ENCODE results near the gene XRCC4.

The XRCC4 gene

DNA sequence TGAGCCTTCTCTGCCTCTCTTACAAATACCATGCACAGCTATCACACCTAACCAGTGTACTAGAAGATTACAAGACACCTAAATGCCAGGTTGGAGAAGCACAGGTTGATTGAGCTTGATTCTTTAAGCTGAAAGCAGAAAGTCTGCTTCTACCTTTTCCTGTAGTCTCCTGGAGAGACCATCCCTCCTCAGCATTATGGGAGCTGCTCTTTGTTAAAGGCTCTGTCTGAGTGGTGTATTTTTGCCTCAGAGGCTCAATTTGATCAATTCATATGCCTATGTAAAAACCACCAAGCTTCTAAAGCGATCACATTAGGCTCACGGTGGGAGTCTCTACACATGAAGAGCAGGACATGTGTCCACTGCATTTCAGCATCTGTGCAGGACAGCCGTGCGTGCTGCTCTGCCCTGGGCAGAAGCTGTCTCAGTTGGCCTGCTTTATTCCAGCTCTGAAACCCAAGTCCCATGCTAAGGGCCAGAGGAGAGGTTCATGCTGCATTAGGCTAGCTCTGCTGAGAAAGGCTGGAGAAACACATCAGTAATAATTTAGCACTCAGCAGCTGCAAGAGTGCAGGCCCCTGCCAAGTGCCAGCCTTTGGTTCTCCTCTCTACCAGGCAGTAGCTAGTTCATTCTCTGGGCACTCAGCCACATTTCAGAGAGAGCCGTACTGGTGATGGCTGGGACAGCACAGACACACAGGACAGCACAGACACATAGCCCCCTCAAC lies 41.8 kb upstream of the XRCC4 start:
- no peak for DNase-seq (ENCODE audit: extremely low spot score)
- POLR2A ChIA-PET, result interaction anchor here (0.6 to 2.3 kb wide), 2 partner anchors 9 to 42 kb away, joined by 3 to 11 read pairs; partner anchors contain the start of genes TMEM167A and XRCC4
- CTCF ChIA-PET, result no interaction called here
- no peak for TF ChIP-seq NFRKB (IDR thresholded peaks at IDR 0.05)
- TF ChIP-seq SP1 (IDR thresholded peaks at IDR 0.05), result no peak
- no peak for TF ChIP-seq BHLHE40 (IDR thresholded peaks at IDR 0.05; ENCODE audit: borderline replicate concordance)
- TF ChIP-seq CTBP1 (IDR thresholded peaks at IDR 0.05; ENCODE audit: borderline replicate concordance), result no peak
- no peak for TF ChIP-seq FOXK2 (IDR thresholded peaks at IDR 0.05)
- no peak for TF ChIP-seq ARNT (IDR thresholded peaks at IDR 0.05)
- TF ChIP-seq SUZ12 (IDR thresholded peaks at IDR 0.05), result no peak
- TF ChIP-seq ELF4 (IDR thresholded peaks at IDR 0.05), result no peak
- no peak for TF ChIP-seq LEF1 (IDR thresholded peaks at IDR 0.05; ENCODE audit: borderline replicate concordance)
- TF ChIP-seq FOXM1 (IDR thresholded peaks at IDR 0.05; ENCODE audit: borderline replicate concordance), result no peak
- no peak for TF ChIP-seq FOXA1 (IDR thresholded peaks at IDR 0.05)
- no peak for TF ChIP-seq HDGF (IDR thresholded peaks at IDR 0.05; ENCODE audit: borderline replicate concordance)
- no peak for TF ChIP-seq TARDBP (IDR thresholded peaks at IDR 0.05)

DNA sequence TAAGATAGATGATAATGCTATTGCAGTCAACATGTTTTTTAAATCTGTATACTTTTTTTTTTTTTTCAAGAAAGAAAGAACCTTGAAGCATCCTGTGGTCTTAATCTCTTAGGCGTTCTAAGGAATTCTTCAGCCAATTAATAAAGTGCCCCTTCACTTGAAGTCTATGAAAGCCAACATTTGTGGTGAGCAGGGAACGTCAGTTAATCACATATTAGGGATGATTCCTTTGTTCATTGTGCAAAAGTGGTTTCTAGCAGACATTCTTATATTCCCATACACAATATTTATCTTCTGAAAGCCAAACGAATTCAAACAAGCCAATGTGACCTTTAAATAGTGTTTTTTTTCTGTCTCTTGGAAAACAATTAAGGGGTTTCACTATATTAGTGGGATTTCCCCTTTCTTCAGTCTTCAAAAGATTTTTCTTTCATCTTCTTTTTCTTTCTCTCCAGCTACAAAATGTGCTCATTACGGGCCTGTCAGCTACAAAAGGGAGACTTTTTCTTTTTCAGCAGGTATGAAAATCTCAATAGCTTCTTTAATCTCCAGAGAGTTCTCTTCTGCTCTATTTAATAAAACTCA lies 40.3 kb upstream of the XRCC4 start:
- ChIA-PET CTCF (interaction anchor here (0.7 kb wide), 1 partner anchor 121 kb away, joined by 3 read pairs; no protein-coding TSS in a partner anchor), POLR2A (no interaction called here)
- DNase-seq (ENCODE audit: extremely low spot score), result no peak
- TF ChIP-seq ARNT (IDR thresholded peaks at IDR 0.05) (no peak), NFRKB (IDR thresholded peaks at IDR 0.05) (no peak), SP1 (IDR thresholded peaks at IDR 0.05) (no peak), FOXA1 (IDR thresholded peaks at IDR 0.05) (no peak), HDGF (IDR thresholded peaks at IDR 0.05; ENCODE audit: borderline replicate concordance) (no peak), BHLHE40 (IDR thresholded peaks at IDR 0.05; ENCODE audit: borderline replicate concordance) (no peak), TARDBP (IDR thresholded peaks at IDR 0.05) (no peak), FOXK2 (IDR thresholded peaks at IDR 0.05) (no peak), L3MBTL2 (conservative IDR thresholded peaks at IDR 0.05) (no peak), ZNF384 (IDR thresholded peaks at IDR 0.05) (no peak), SUZ12 (IDR thresholded peaks at IDR 0.05) (no peak), CTBP1 (IDR thresholded peaks at IDR 0.05; ENCODE audit: borderline replicate concordance) (no peak), LEF1 (IDR thresholded peaks at IDR 0.05; ENCODE audit: borderline replicate concordance) (no peak), FOXM1 (IDR thresholded peaks at IDR 0.05; ENCODE audit: borderline replicate concordance) (no peak), ELF4 (IDR thresholded peaks at IDR 0.05) (no peak)
- TF ChIP-seq, protein P1, sequence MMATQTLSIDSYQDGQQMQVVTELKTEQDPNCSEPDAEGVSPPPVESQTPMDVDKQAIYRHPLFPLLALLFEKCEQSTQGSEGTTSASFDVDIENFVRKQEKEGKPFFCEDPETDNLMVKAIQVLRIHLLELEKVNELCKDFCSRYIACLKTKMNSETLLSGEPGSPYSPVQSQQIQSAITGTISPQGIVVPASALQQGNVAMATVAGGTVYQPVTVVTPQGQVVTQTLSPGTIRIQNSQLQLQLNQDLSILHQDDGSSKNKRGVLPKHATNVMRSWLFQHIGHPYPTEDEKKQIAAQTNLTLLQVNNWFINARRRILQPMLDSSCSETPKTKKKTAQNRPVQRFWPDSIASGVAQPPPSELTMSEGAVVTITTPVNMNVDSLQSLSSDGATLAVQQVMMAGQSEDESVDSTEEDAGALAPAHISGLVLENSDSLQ (IDR thresholded peaks at IDR 0.05), result no peak

DNA sequence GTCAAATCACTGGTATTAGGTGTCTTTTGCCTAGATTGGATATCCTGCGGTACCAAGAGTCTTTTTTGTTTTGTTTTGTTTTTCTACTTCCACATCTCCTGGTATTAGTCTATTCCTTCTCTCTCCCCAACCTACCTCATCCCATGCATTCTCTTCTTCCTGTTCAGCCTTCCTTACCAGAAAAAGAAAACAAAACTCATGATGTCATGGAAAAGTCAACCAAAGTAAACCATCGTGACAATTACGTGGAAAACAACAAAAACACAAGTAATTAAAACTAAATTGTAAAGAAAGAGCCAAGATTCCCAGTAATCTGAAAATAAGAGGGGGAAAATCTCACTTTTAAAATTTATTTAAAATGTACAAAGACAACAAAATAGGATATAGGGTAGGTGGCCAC lies 38.4 kb upstream of the XRCC4 start:
- CTCF ChIA-PET, result no interaction called here
- DNase-seq (ENCODE audit: extremely low spot score), result no peak
- POLR2A ChIA-PET, result no interaction called here
- TF ChIP-seq BHLHE40 (IDR thresholded peaks at IDR 0.05; ENCODE audit: borderline replicate concordance) (no peak), FOXK2 (IDR thresholded peaks at IDR 0.05) (no peak), LEF1 (IDR thresholded peaks at IDR 0.05; ENCODE audit: borderline replicate concordance) (no peak), HDGF (IDR thresholded peaks at IDR 0.05; ENCODE audit: borderline replicate concordance) (no peak), TARDBP (IDR thresholded peaks at IDR 0.05) (no peak), ARNT (IDR thresholded peaks at IDR 0.05) (no peak), ELF4 (IDR thresholded peaks at IDR 0.05) (no peak)

DNA sequence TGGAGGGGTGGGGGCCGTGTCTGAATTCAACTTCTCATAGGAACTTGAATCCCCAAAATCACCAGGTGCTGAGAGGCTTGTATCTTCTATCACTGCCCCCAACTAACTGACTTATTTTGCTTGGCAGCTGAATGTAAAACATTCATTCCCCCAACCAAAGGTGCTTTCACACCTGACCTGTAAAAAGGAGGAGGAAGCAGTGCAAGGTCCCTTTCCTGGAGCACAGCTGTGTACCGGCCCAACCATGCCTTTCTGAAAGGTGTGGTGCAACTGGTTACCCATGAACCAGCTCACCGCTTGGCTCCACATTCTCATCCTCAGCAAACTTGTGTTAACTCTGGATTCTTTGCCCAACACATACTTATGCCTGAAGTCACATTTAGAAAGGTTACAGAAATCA lies 34.8 kb upstream of the XRCC4 start:
- ChIA-PET CTCF (no interaction called here), POLR2A (no interaction called here)
- no peak for TF ChIP-seq SP1 (IDR thresholded peaks at IDR 0.05)
- TF ChIP-seq FOXM1 (IDR thresholded peaks at IDR 0.05; ENCODE audit: borderline replicate concordance), result no peak
- TF ChIP-seq LEF1 (IDR thresholded peaks at IDR 0.05; ENCODE audit: borderline replicate concordance), result no peak
- TF ChIP-seq L3MBTL2 (conservative IDR thresholded peaks at IDR 0.05), result no peak
- no peak for TF ChIP-seq TARDBP (IDR thresholded peaks at IDR 0.05)
- no peak for TF ChIP-seq NFRKB (IDR thresholded peaks at IDR 0.05)
- no peak for TF ChIP-seq FOXK2 (IDR thresholded peaks at IDR 0.05)
- TF ChIP-seq, protein P1 (IDR thresholded peaks at IDR 0.05), result no peak
- TF ChIP-seq FOXA1 (IDR thresholded peaks at IDR 0.05), result no peak
- no peak for TF ChIP-seq CTBP1 (IDR thresholded peaks at IDR 0.05; ENCODE audit: borderline replicate concordance)
- TF ChIP-seq ZNF384 (IDR thresholded peaks at IDR 0.05), result no peak
- no peak for TF ChIP-seq BHLHE40 (IDR thresholded peaks at IDR 0.05; ENCODE audit: borderline replicate concordance)
- TF ChIP-seq ARNT (IDR thresholded peaks at IDR 0.05), result no peak
- no peak for TF ChIP-seq ELF4 (IDR thresholded peaks at IDR 0.05)
- TF ChIP-seq HDGF (IDR thresholded peaks at IDR 0.05; ENCODE audit: borderline replicate concordance), result no peak
- no peak for DNase-seq (ENCODE audit: extremely low spot score)

DNA sequence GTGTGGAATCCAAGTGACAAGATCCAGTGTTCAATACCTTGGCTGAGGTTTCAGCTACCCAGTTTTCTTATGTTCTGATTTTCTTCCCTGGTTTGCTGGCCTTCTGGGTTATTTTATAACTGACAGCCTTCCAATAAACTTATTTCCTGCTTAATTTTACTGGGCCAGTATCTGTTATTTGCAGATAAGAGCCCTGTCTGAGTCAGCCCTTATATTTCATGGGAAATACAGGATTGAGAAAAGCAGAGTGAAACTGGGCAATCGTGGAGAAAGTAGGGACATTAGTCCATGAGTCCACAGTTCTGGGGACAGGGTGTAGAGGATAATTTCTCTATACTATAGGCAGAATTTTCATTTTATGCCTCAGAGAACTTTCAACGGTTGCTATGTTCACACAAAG lies 32.4 kb upstream of the XRCC4 start:
- CTCF ChIA-PET, result no interaction called here
- TF ChIP-seq LEF1 (IDR thresholded peaks at IDR 0.05; ENCODE audit: borderline replicate concordance) (no peak), ELF4 (IDR thresholded peaks at IDR 0.05) (no peak), NFRKB (IDR thresholded peaks at IDR 0.05) (no peak), ARNT (IDR thresholded peaks at IDR 0.05) (no peak), TARDBP (IDR thresholded peaks at IDR 0.05) (no peak), SUZ12 (IDR thresholded peaks at IDR 0.05) (no peak), SP1 (IDR thresholded peaks at IDR 0.05) (no peak), FOXA1 (IDR thresholded peaks at IDR 0.05) (no peak), FOXK2 (IDR thresholded peaks at IDR 0.05) (no peak), FOXM1 (IDR thresholded peaks at IDR 0.05; ENCODE audit: borderline replicate concordance) (no peak), BHLHE40 (IDR thresholded peaks at IDR 0.05; ENCODE audit: borderline replicate concordance) (no peak)
- TF ChIP-seq, protein P1 (IDR thresholded peaks at IDR 0.05), result no peak
- no peak for DNase-seq (ENCODE audit: extremely low spot score)
- POLR2A ChIA-PET, result interaction anchor here (0.6 kb wide), 1 partner anchor 9 kb away, joined by 3 read pairs; no protein-coding TSS in a partner anchor
